ENCODE results near the gene CYTH3.
"Not testable (repeated sequence)": the region's sequence is repeated elsewhere in the genome, so short reads cannot be mapped to it uniquely, and the experiment has no call there.

CYTH3 gene

GRCh38 chr7:6256109-6256483 lies 16.3 kb downstream of the CYTH3 start:
- no peak for DNase-seq

- DNase-seq = no peak
Measured at GRCh38 chr7:6254866-6255265, 17.6 kb downstream of the CYTH3 start.

- DNase-seq = no peak
Measured at GRCh38 chr7:6252748-6253147, 19.7 kb downstream of the CYTH3 start.

GRCh38 chr7:6252341-6252746 lies 20.1 kb downstream of the CYTH3 start:
- DNase-seq = no peak

DNA sequence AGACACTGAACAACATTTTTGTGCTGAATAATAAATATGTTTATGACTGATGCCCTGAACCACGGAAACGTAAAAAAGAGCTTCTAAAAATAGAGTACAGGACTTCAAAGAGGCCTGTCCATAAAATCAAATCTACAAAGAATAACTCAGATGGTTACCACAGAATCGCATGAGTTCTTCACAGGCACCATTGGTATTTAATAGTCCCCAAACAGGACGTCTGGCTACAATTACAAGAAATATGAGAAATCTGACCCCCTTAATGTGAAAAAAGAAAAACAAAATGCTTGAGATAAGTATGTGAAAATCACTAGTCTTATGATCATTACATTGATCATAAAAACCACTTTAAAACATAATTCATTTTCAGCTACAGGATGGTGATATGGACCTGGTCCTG lies 20.8 kb downstream of the CYTH3 start:
- no peak for DNase-seq

DNA sequence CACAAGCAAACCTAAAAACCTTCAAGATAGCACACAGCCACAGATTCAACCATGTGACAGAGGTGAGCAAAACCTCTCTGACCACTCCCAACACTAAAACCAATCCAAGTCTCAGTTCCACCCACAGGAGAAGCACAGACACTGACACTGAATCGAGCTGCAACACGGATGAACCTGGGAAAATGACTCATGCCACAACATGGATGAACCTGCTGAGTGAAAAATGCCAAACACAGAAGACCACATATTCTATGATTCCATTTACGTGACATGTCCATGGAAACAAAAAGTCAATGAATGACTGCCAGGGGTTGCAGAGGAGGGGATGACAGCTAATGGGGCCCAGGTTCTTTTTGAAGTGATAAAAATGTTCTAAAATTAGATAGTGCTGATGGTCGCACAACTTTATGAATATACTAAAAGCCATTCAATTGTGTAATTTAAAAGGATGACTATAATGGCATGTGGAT lies 22.0 kb downstream of the CYTH3 start:
- peak; percentile 55 for DNase-seq

DNA sequence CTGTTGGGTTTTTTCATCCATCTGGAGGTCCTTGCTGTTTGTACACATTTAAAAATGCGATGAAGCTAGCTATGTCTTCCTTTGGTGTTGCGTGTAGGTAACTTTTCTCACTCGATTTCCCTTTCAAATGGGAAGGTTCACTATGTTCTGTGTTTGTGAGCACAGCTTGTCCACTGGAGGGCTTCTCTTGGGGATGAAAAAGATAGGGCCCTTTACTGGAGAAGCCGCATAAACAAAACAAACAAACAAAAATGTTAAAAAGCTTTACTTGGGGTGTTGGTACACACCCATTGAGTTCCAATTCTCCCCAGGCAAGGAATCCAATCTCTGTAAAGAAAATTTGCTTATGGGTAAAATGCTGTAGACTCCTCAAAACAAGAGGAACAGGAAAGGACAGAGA lies 23.4 kb downstream of the CYTH3 start:
- no peak for DNase-seq

GRCh38 chr7:6248581-6248980 lies 23.8 kb downstream of the CYTH3 start:
- DNase-seq = no peak

DNA sequence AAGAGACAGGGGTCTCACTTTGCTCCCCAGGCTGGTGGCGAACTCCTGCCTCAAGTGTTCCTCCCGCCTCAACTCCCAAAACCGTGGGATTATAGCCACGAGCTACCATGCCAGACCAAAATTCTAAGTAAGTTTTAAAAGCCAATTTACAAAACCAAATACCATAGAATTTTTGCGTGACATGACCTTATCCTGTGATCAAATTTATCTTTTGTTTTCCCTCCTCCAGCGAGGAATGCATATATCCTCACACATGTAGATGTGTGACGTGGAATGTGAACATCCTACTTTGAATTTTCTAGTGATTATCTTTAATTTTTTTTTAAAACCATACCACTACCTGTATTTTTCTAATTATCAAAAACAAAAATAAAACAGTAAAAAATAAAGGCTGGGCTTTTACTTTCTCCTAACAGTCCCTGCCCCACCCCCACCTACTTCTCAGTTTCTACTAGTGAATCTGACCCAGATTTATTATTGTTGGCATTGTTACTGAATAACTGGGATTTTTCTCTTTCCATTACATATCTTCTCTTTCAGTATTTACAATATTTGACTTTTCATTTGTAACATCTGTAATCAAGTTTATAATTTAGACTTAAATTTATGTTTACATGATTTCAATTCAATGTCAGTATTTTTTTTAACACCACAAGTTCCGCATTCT lies 26.0 kb downstream of the CYTH3 start:
- no peak for DNase-seq

GRCh38 chr7:6244021-6244420 lies 28.4 kb downstream of the CYTH3 start:
- no peak for DNase-seq

DNA sequence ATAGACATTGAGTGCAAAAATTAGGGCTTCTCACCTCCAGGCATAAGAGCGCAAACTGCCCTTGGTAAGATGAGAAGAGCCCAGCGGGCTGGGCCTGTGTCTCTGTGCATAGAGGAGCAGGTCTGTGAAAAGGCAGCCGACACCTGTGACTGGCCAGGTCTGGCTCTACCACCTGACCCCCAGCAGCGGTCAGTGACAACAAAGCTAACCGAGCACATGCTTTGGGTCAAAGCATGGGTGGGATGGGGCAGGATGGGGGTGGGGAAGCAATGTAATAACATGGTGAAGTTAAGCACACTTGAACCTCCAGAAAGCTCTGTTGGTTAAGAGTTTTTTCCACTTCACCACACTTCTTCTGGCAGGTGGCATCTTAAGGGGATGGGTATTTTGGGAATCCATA lies 29.3 kb downstream of the CYTH3 start:
- DNase-seq = no peak

DNA sequence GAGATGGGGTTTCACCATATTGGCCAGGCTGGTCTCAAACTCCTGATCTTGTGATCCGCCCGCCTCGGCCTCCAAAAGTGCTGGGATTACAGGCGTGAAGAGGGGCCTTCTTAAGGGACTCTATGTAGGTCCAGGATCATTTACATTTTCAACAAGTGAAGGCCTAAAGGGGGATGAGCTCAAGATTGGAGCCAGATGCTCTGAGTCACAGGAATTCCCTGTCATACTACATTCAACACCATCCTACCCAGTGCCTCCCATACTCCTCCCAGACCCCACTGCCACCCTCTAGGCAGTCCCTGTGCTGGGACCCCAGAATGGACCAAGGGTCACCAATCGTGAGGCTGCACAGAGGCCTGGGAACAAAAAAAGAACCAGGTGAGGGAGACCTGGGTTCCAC lies 29.9 kb downstream of the CYTH3 start:
- DNase-seq = no peak

DNA sequence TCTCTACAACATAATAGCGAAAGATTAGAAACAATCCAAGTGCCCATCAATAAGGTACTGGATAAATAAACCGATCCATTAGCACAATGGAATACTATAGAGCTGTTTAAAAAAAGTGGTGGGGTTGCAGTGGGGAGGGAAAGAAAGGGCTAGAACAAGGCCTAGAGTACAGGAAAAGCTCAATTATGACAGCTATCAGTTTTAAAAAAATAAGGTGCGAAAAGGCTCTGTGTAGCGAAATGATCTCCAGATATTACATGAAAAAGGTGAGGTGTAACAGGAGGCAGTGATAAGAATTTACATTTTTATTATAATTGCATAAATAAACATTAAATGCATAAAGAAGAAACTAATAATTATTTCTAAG lies 30.8 kb downstream of the CYTH3 start:
- DNase-seq = no peak

- no peak for DNase-seq
Measured at GRCh38 chr7:6238309-6238925, 34.0 kb downstream of the CYTH3 start.

DNA sequence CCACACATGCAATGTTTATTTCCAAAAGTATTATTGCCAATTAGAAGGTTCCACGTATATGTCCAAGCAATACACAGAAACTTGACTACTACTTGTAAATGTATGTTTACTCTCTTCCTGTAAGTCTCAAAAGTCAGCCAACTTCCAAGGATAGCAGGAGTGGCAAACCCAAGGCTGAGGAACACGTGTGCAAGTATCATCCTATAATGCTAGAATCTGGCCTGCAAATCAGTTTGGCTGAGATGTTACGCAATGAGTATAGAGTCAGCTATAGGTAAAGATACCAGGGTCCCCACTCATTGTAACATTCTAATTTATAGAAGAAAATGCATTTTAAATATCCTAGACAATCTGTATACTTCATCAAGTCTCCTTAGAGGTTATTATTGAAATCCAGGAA lies 34.7 kb downstream of the CYTH3 start:
- DNase-seq = no peak

DNA sequence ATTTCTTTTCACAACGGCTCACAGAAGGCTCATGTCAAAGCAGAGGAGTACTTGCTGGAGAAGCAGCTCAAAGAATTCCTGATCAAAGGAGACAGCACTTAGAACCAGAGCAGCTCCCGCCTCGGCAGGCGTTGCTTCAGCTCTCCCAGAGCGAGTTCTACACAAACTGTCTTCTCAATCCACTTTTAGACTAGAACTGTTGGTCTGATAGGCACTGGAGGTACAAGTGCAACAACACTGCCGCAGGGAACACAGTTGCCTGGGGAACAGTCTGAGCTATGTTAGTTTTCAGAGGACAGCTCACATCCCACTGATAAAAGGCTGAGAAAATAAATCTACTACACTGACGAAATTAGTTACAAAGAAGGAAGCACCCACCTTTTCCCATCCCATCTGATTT lies 35.4 kb downstream of the CYTH3 start:
- DNase-seq = no peak

DNA sequence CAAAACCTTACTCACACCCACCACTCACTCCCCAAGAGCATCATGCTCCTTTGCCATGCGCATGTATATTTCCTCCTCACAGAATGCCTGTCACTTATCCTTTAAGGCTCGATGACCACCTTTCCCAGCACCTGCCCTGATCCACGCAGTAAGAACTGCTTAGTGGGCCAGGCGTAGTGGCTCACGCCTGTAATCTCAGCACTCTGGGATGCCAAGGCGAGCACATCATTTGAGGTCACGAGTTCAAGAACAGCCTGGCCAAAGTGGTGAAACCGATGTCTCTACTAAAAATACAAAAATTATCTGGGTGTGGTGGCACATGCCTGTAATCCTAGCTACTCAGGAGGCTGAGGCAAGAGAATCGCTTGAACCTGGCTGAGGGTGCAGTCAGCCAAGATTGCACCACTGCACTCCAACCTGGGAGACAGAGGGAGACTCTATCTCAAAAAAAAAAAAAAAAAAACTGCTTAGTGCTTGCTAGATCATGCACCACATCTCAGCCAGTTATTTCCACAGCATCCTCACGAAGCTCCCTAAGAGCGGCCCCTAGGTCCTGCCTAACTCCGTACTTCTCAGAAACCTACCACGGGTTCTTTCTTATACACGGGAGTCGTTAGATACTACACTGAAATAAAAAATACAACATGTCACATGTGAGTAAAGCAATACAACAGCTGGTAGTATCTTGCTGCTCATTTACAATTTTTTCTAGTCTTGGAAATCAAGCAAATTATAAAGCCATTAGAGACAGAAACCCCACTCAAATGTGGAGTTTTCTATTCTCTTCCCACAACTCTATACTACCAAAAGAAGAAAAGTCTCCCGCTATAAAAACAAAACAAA lies 37.2 kb downstream of the CYTH3 start:
- no peak for DNase-seq

- DNase-seq = peak; percentile 11
Measured at GRCh38 chr7:6234384-6234783, 38.0 kb downstream of the CYTH3 start.

GRCh38 chr7:6232534-6232933 lies 39.9 kb downstream of the CYTH3 start:
- DNase-seq = no peak

DNA sequence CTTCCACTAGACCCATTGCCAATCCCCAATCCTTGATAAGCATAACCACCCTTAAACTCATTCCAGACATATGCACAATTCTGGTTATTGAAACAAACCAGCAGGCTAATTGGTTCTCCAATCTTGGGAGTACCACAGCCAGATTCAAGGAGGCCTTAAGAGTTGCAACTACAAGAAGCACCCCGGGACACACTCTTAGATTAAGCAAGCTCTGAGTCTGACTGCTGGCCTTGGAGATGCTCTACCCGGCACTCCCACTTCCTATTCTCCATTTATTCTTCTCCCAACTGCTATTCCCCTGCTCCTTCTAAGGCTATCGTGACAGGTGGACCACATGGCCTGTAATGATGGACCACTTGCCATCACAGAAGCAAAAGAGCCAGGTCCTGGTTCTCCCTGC lies 40.3 kb downstream of the CYTH3 start:
- DNase-seq = no peak

- DNase-seq = no peak
Measured at GRCh38 chr7:6231184-6231583, 41.2 kb downstream of the CYTH3 start.

DNA sequence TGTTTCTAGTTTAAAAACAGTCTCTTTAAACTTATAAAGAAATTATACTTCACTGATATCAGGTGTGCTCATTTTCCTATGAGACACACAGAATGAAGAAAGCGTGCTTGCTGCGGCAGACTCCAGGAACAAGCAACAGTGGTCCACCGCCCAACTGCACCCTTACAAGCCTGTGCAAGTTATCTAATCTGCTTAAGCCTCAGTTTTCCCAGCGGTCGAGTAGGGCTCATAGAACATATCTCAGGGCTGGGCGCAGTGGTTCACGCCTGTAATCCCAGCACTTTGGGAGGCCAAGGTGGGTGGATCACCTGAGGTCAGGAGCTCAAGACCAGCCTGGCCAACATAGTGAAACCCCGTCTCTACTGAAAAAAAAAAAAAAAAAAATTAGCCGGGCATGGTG lies 43.1 kb downstream of the CYTH3 start:
- not testable (repeated sequence) for DNase-seq

GRCh38 chr7:6228361-6229229 lies 43.8 kb downstream of the CYTH3 start:
- DNase-seq = no peak
